Tibial nerve (tissue), 3 donors: Measurements from ENCODE around the gene MRTFA.

ENCODE experiments used
- CTCF ChIP-seq, 5 experiments: fragments of 200-600 bp in 3 of 5; fragments of 450-650 bp in 2 of 5; sonication (generic) in 3 of 5; IDR thresholded peaks; one replicate each; pipeline ENCODE4 v1.5.1; 2016 to 2019; ENCODE audit warnings: antibody characterized with exemption in 5 of 5, mild to moderate bottlenecking in 3 of 5, moderate library complexity in 2 of 5
- POLR2A ChIP-seq, 2 donors: fragments of 450-650 bp; IDR thresholded peaks; one replicate each; pipeline ENCODE4 v1.6.1; 2017; ENCODE audit warnings: antibody characterized with exemption in 2 of 2, mild to moderate bottlenecking in 2 of 2, moderate library complexity in 2 of 2

GRCh38 chr22:40679249-40679963 lies 42.9 kb upstream of the MRTFA start, which contains the start of gene MCHR1:
- TF ChIP-seq CTCF (IDR thresholded peaks at IDR 0.05): no peak
- no peak for TF ChIP-seq POLR2A (IDR thresholded peaks at IDR 0.05)
